Endothelial cell (in vitro differentiated cells): Measurements from ENCODE around the gene TMOD1. TPM values are rescaled to one million over a fixed set of nuclear protein-coding genes. Genes with fewer than 3 reads are reported as not detected.
"Not testable (repeated sequence)": the region's sequence is repeated elsewhere in the genome, so short reads cannot be mapped to it uniquely, and the experiment has no call there.

ENCODE experiments used
- DNase-seq: peaks from one replicate; pipeline ENCODE4 v3.0.0; 2021; ENCODE audit warnings: low spot score
- H3K27ac Mint-ChIP-seq: one replicate; pipeline ENCODE4 v1.8.0; 2021; ENCODE audit warnings: mixed read lengths, inconsistent platforms; ENCODE audit not compliant: unreplicated experiment
- H3K27me3 Mint-ChIP-seq: one replicate; pipeline ENCODE4 v1.8.0; 2021; ENCODE audit warnings: mild to moderate bottlenecking, moderate library complexity, mixed read lengths, inconsistent platforms; ENCODE audit not compliant: unreplicated experiment
- H3K36me3 Mint-ChIP-seq: one replicate; pipeline ENCODE4 v1.8.0; 2021; ENCODE audit warnings: mild to moderate bottlenecking, low read depth, mixed read lengths, inconsistent platforms; ENCODE audit not compliant: unreplicated experiment
- H3K4me1 Mint-ChIP-seq: one replicate; pipeline ENCODE4 v1.8.0; 2021; ENCODE audit warnings: mild to moderate bottlenecking, mixed read lengths, inconsistent platforms; ENCODE audit not compliant: unreplicated experiment
- H3K4me3 Mint-ChIP-seq: one replicate; pipeline ENCODE4 v1.8.0; 2021; ENCODE audit warnings: mild to moderate bottlenecking, mixed read lengths, inconsistent platforms; ENCODE audit not compliant: unreplicated experiment
- H3K9me3 Mint-ChIP-seq: one replicate; pipeline ENCODE4 v1.8.0; 2021; ENCODE audit warnings: mixed read lengths, inconsistent platforms; ENCODE audit not compliant: unreplicated experiment
- CTCF ChIP-seq: fragments of 200-600 bp; sonication (generic); IDR thresholded peaks from one replicate; pipeline ENCODE4 v1.5.0; 2021; ENCODE audit warnings: antibody characterized with exemption; ENCODE audit not compliant: unreplicated experiment
- total RNA-seq: library from RNA; stranded (reverse); fragmentation: NEBNext Ultra II Directional; extraction: Animal tissue kit (Norgen Biotek cat#: 25700); gene quantifications from one replicate; pipeline ENCODE4 v1.2.1, GENCODE V29; 2021; ENCODE audit not compliant: unreplicated experiment

TMOD1 gene
- total RNA-seq, 1 donor from 2014 or later = 0.41 TPM

GRCh38 chr9:97578846-97579245 is 77.4 kb downstream of the TMOD1 start:
- H3K27me3 Mint-ChIP-seq = no peaks in the 10 kb centered on the region
- H3K27ac Mint-ChIP-seq = no peak overlapping the region
- H3K4me3 Mint-ChIP-seq = no peak overlapping the region
- H3K9me3 Mint-ChIP-seq = no peaks in the 10 kb centered on the region
- DNase-seq = no peak
- no peaks in the 10 kb centered on the region for H3K4me1 Mint-ChIP-seq
- no peak for TF ChIP-seq CTCF
- no peaks in the 10 kb centered on the region for H3K36me3 Mint-ChIP-seq

GRCh38 chr9:97579914-97580313 is 78.4 kb downstream of the TMOD1 start:
- Mint-ChIP-seq H3K9me3 (no peaks in the 10 kb centered on the region), H3K27me3 (no peaks in the 10 kb centered on the region)

DNA sequence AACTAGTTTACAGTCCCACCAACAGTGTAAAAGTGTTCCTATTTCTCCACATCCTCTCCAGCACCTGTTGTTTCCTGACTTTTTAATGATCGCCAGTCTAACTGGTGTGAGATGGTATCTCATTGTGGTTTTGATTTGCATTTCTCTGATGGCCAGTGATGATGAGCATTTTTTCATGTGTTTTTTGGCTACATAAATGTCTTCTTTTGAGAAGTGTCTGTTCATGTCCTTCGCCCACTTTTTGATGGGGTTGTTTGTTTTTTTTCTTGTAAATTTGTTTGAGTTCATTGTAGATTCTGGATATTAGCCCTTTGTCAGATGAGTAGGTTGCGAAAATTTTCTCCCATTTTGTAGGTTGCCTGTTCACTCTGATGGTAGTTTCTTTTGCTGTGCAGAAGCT is 80.1 kb downstream of the TMOD1 start:
- not testable (repeated sequence) for H3K9me3 Mint-ChIP-seq, DNase-seq, H3K27me3 Mint-ChIP-seq, H3K36me3 Mint-ChIP-seq, H3K4me1 Mint-ChIP-seq, H3K27ac Mint-ChIP-seq, H3K4me3 Mint-ChIP-seq

More at GRCh38 chr9:97579914-97580313, 78.4 kb downstream of the TMOD1 start:
- Mint-ChIP-seq H3K27ac (no peak overlapping the region), H3K4me3 (no peak overlapping the region), H3K36me3 (no peaks in the 10 kb centered on the region), H3K4me1 (no peaks in the 10 kb centered on the region)
- TF ChIP-seq CTCF = no peak
- DNase-seq = no peak

GRCh38 chr9:97584778-97585177 is 83.3 kb downstream of the TMOD1 start:
- not testable (repeated sequence) for DNase-seq, H3K4me1 Mint-ChIP-seq, H3K36me3 Mint-ChIP-seq, H3K27me3 Mint-ChIP-seq, H3K9me3 Mint-ChIP-seq, H3K4me3 Mint-ChIP-seq, H3K27ac Mint-ChIP-seq

GRCh38 chr9:97586909-97587308 is 85.4 kb downstream of the TMOD1 start:
- H3K4me1 Mint-ChIP-seq, H3K9me3 Mint-ChIP-seq, H3K27ac Mint-ChIP-seq, DNase-seq, H3K27me3 Mint-ChIP-seq, H3K4me3 Mint-ChIP-seq, H3K36me3 Mint-ChIP-seq: not testable (repeated sequence)

DNA sequence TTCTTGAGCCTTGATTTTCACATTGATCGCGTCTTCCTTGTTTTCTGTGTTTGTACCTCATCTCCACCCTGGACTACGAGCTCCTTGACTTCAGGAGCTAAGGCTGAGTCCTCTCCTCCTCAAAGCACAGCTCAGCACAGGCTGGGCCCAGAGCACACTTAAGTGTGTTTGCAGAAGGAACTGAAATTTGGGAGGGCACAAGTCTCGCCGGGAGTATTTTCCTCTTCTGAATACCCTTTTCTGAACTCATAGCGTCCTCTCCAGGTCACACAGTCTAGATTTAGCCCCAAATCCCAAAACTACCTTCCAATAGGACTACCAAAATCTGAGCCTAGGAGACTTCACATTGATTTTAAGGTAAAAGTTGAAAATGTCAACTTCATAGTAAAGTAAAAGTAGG is 90.1 kb downstream of the TMOD1 start:
- H3K9me3 Mint-ChIP-seq = no peaks in the 10 kb centered on the region
- H3K36me3 Mint-ChIP-seq = no peaks in the 10 kb centered on the region
- DNase-seq = no peak
- H3K27ac Mint-ChIP-seq = no peak overlapping the region
- H3K4me3 Mint-ChIP-seq = no peak overlapping the region
- H3K27me3 Mint-ChIP-seq = no peaks in the 10 kb centered on the region
- TF ChIP-seq CTCF = no peak
- H3K4me1 Mint-ChIP-seq = peaks cover 9% of the 10 kb centered on the region

- no peaks in the 10 kb centered on the region for H3K27me3 Mint-ChIP-seq
- no peak for DNase-seq
- no peak for TF ChIP-seq CTCF
- H3K27ac Mint-ChIP-seq = no peak overlapping the region
- no peaks in the 10 kb centered on the region for H3K36me3 Mint-ChIP-seq
- no peak overlapping the region for H3K4me3 Mint-ChIP-seq
- no peaks in the 10 kb centered on the region for H3K9me3 Mint-ChIP-seq
- peaks cover 9% of the 10 kb centered on the region for H3K4me1 Mint-ChIP-seq
These were observed 90.7 kb downstream of the TMOD1 start for GRCh38 chr9:97592126-97592525.
